ENCODE data around the gene MYO1A.

DNA sequence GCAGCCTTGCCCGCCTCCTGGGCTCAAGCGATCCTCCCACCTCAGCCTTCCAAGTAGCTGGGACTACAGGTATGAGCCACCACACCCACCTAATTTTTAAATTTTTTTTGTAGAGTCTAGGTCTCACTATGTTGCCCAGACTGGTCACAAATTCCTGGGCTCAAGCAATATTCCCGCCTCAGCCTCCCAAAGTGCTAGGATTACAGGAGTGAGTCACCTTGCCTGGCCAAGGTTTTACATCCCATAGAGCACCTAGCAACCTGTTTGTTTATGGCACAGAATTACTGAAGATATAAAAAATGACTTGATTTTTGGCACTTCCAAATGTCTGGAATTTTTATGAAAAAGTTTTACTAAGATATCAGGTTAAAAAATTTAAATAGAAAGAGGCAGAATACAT is 16.5 kb downstream of the MYO1A start:
- TF ChIP-seq, protein P1, sequence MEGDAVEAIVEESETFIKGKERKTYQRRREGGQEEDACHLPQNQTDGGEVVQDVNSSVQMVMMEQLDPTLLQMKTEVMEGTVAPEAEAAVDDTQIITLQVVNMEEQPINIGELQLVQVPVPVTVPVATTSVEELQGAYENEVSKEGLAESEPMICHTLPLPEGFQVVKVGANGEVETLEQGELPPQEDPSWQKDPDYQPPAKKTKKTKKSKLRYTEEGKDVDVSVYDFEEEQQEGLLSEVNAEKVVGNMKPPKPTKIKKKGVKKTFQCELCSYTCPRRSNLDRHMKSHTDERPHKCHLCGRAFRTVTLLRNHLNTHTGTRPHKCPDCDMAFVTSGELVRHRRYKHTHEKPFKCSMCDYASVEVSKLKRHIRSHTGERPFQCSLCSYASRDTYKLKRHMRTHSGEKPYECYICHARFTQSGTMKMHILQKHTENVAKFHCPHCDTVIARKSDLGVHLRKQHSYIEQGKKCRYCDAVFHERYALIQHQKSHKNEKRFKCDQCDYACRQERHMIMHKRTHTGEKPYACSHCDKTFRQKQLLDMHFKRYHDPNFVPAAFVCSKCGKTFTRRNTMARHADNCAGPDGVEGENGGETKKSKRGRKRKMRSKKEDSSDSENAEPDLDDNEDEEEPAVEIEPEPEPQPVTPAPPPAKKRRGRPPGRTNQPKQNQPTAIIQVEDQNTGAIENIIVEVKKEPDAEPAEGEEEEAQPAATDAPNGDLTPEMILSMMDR (IDR thresholded peaks at IDR 0.05), result no peak
- TF ChIP-seq POLR2A (IDR thresholded peaks at IDR 0.05), result no peak
